ENCODE results near the gene SMYD3. TPM values are rescaled to one million over a fixed set of nuclear protein-coding genes. Genes with fewer than 3 reads are reported as not detected.

SMYD3 gene
- total RNA-seq, 1 donor: 45.5 TPM

GRCh38 chr1:246317332-246318035 is 189.6 kb downstream of the SMYD3 start:
- H3K4me3 ChIP-seq (ENCODE audit: low read depth, low read length): no peak overlapping the region
- DNase-seq (ENCODE audit: low read depth): peak; percentile 8
- no peak for TF ChIP-seq CTCF (IDR thresholded peaks at IDR 0.05; ENCODE audit: insufficient read depth, low read length)

GRCh38 chr1:246311461-246311860 is 195.6 kb downstream of the SMYD3 start:
- no peak for DNase-seq (ENCODE audit: low read depth)
- no peak overlapping the region for H3K4me3 ChIP-seq (ENCODE audit: low read depth, low read length)
- TF ChIP-seq CTCF (IDR thresholded peaks at IDR 0.05; ENCODE audit: insufficient read depth, low read length): no peak

- no peak overlapping the region for H3K4me3 ChIP-seq (ENCODE audit: low read depth, low read length)
- TF ChIP-seq CTCF (IDR thresholded peaks at IDR 0.05; ENCODE audit: insufficient read depth, low read length): no peak
These were observed 197.7 kb downstream of the SMYD3 start for GRCh38 chr1:246309247-246309884.

GRCh38 chr1:246308533-246309075 is 198.5 kb downstream of the SMYD3 start:
- TF ChIP-seq CTCF (IDR thresholded peaks at IDR 0.05; ENCODE audit: insufficient read depth, low read length): no peak
- no peak for DNase-seq (ENCODE audit: low read depth)
- H3K4me3 ChIP-seq (ENCODE audit: low read depth, low read length): no peak overlapping the region

More at GRCh38 chr1:246309247-246309884, 197.7 kb downstream of the SMYD3 start:
- no peak for DNase-seq (ENCODE audit: low read depth)

GRCh38 chr1:246306415-246307037 is 200.6 kb downstream of the SMYD3 start:
- DNase-seq (ENCODE audit: low read depth): no peak

More at GRCh38 chr1:246306415-246307037, 200.6 kb downstream of the SMYD3 start:
- TF ChIP-seq CTCF (IDR thresholded peaks at IDR 0.05; ENCODE audit: insufficient read depth, low read length): no peak
- no peak overlapping the region for H3K4me3 ChIP-seq (ENCODE audit: low read depth, low read length)

All from fibroblast of the aortic adventitia (primary cell).